Measurements from ENCODE around the gene CTRB2.

Gene CTRB2

DNA sequence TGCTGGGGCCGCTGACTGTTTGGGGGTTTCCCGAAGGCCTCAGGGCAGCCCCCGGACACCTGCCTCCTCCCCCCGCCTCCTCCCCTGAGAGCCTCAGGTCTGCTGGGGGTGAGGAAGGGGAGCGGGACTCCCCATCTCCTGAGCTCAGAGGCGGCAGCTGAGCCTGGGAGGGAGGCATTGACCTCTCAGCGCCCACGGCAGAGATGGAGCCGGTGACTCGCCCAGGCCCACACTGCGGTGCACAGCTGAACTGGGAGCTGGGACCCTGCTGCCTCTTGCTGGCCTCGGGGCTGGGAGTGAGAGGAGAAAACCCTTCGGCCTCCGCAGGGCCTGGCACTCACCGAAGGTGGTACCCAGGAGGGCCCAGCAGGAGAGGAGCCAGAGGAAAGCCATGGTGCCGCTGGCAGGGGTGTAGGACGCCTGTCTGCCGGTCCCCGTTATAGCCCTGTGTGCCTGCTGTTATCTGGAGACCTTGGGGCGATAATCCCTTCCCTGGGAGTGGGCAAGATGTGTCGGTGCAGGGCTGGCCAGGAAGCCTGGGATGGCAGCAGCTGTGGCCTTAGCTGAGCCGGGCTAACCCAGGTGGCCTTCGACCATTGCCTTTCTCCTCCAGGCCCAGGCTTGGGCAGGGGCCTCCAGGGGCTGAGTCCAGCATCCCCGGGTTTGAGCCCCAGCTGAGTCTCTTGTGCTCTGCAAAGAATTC lies at the start of gene CTRB2:
CTRB2 (minus strand) TSS at position 413 of the 703 bp plus-strand sequence; CDS start at position 393, 20 bp downstream.
- no peak for DNase-seq (ENCODE audit: low read depth in 2 of 2)

GRCh38 chr16:75256059-75256571 lies 49.2 kb upstream of the CTRB2 start:
- DNase-seq (ENCODE audit: low read depth in 2 of 2), result no peak

- DNase-seq (ENCODE audit: low read depth in 2 of 2), result no peak
These were observed 47.4 kb upstream of the CTRB2 start for GRCh38 chr16:75254359-75254837.

DNA sequence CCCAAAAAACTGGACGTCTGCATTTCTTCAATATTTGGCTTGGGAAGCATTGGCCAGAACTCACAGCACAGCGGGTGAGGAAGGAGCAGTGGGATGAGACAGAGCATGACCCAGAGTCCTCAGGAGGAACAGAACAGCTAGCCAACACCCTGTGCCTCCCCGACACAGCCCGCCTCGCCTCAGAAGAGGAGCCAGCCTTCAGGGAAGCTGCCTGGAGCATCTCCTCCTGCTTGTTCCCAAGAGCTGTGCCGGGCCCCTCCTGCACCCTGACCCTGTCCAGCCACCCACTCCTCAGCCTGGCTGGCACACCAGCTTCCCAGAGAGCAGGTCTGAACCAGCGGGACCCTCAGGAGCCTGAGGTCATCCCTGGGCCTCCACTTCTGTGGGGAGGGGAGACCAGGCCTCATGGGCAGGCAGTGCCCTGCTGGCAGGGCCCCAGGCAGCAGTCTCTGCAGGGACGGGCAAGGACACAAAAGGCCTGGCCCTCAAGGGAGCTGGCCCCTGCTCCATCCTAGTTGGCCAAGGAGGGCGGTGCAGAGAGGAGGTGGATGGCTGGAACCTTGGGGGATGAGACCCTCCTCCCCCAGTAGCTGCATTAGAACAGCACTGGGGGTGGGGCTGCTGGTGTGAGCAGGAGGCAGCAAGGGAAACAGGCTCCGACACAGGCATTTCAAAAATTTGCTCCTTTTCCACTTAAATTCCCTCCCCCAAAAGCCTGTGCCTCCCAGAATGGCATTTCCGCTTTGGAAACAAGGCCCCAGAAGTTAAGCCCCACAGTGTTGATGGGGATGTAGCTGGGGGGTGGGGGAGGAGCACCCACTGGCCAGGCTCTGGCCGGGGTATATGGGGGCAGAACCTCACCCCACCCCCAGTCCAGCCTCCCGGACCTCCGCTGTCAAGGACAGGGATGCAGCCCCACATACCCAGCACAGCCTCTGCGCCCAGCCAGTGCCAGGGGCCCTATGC lies 46.3 kb upstream of the CTRB2 start:
- DNase-seq (ENCODE audit: low read depth in 2 of 2), result no peak

DNA sequence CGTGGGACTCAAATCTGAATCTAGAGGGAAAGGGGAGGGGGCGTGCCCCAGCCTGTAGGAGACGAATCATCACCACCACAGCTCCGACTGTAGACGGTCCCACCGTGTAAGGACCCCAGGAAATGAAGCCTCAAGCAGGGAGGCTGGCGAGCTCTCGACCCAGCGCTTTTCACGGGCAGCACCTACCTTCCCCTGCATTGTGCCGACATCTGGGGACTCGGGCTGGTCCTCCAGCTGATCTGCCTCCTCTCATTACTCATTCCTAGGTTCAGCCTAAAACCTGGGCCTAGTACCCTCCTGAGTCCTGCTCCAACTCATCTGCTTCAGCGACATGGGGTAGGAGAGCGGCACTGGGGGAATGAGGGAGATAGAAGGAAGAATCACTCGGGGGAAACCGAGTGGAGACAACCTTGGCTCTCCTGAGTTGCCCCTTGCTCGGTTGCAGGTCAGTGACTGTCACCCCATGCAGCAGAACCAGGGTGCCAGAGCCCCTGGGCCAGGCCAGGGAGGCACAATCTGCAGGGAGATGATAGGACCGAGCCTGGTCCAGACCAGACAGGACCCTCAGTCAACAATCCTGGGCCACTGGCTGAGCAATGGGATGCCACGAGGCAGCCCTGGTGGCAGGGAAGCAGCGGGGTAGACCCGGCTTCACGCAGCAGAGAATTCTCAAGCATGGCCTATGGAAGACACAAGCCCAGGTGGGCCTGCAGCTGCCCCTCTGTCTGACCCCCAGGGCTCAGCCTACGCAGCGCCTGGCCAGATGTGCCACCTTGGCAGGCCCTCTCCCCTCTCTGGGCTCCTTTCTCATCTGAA lies 45.3 kb upstream of the CTRB2 start:
- no peak for DNase-seq (ENCODE audit: low read depth in 2 of 2)

DNA sequence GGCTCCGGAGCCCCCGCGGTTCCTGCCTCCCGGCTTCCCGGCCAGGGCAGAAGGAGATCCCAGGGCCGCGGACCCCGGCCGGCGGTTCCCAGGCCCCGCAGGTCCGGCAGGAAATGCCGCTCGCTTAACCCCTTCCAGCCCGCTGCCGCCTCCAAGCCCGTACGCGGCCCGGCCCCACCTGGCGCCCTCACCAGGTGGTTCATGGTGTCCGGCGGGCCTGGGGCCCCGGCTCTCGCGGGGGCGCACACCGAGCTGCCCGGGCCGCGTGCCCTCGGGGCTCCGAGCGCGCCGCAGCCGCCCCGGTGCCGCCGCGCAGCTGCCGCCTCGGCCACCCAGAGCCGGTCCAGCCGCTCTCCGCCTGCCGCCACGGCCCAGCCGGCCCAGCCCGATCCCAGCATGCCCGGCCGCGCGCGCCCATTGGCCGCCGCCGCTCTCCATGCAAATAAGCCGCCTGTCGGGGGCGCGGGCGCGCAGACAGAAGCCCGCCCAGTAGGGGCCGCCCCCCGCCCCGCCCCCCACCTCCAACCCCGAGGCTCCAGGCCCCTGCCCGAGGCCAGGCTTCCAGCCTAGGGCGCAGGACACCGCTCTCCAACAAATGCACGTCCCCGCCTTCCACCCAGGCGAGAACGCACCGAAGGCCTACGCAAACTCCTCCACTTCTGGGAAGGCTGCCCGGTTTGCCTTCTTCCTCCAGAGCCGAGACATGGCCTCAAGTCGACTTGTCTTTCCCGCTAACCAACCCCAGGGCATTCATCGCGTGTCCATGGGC lies 44.5 kb upstream of the CTRB2 start, which contains the start of gene BCAR1:
BCAR1 (minus strand) TSS at position 345 of the 769 bp plus-strand sequence; CDS start at position 203, 142 bp downstream.
- DNase-seq (ENCODE audit: low read depth in 2 of 2), result no peak

DNA sequence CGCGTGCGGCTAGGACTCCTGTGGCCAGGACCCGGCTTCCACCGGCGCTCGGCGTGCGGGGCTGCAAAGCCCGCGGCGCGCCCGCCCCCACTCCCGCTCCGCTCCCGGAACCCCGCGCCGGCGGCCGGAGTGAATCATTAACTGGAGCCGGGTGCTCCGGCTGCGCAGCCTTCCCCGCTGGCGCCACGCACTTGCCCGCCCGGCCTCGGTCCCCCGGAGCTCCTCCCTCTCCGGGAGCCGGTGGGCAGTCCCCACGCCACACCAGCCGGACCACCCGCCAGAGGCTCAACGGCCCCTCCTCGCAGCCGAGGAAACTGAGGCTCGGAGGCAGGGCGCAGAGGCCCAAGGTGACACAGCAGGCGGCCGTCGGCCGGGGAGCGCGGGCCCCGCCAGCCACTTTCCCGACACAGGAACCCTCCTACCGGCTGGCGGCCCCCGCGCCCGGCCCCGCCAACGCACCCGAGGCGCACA lies 43.9 kb upstream of the CTRB2 start:
- no peak for DNase-seq (ENCODE audit: low read depth in 2 of 2)

- no peak for DNase-seq (ENCODE audit: low read depth in 2 of 2)
These were observed 43.3 kb upstream of the CTRB2 start for GRCh38 chr16:75250089-75250808.

GRCh38 chr16:75249441-75249840 lies 42.5 kb upstream of the CTRB2 start:
- no peak for DNase-seq (ENCODE audit: low read depth in 2 of 2)

- no peak for DNase-seq (ENCODE audit: low read depth in 2 of 2)
These were observed 41.8 kb upstream of the CTRB2 start for GRCh38 chr16:75248536-75249380.

GRCh38 chr16:75248142-75248535 lies 41.2 kb upstream of the CTRB2 start:
- no peak for DNase-seq (ENCODE audit: low read depth in 2 of 2)

GRCh38 chr16:75247249-75247648 lies 40.3 kb upstream of the CTRB2 start:
- no peak for DNase-seq (ENCODE audit: low read depth in 2 of 2)

GRCh38 chr16:75246504-75247205 lies 39.7 kb upstream of the CTRB2 start:
- no peak for DNase-seq (ENCODE audit: low read depth in 2 of 2)

- DNase-seq (ENCODE audit: low read depth in 2 of 2), result no peak
These were observed 38.1 kb upstream of the CTRB2 start for GRCh38 chr16:75244844-75245758.

DNA sequence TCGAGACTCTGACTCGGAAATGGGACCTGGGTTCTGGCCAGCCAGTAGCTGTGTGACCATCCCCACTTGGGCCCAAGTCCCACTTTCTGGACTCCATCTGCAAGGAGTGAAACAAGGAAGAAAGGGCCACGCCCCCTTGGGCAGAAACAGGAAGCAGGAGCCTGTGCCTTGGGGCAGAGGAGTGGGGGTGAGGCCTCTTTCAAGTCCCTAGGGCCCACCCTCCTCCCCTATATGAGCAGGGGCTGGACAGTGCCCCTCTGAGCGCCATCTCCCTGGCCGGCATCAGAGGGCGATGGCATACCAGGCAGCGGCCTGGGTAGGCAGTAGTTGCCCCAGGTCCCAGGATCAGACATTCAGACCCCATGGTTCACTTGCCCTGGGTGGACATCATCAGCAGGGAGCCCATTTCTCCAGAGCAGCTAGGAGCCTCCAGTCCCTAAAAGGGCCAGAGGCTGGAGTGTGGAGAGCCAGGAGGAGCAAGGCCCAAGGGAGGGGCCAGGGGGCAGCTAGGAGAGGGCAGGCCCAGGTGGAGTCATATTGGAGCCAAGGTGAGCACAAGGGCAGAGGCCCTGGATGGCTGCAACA lies 37.4 kb upstream of the CTRB2 start:
- DNase-seq (ENCODE audit: low read depth in 2 of 2), result no peak

DNA sequence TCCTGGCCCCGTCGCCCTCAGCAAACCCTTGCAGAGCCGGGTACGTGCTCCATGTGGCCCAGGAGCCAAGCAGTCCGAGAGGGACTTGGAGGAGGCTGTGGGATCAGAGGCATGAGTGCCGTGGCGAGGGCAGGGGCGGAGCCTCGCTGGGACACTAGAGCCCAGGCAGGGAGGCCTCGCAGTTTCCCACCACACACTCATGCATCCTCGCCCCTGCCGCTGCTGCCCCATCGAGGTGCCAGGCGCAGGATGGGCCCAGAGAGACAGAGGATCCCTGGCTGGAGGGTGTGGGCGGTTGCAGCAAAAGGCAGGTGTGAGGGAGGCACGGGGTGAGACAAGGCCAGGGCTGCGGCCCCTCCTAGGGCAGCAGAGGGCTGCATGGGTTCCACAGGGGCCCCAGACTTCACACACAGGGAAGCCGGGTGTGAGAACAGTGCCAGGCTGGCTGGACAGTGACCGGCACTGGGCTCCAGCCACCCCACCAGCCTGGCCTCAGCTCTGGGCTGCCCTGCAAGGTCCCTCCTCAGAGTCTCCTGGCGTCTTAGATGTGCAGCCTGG lies 36.8 kb upstream of the CTRB2 start:
- DNase-seq (ENCODE audit: low read depth in 2 of 2), result no peak

All from stimulated activated CD4-positive, alpha-beta T cell treated with anti-CD3 and anti-CD28 coated beads, Interleukin-15, amount 100 ng/mL, for 48 hours (primary cell).